Measurements from ENCODE around the gene ZNF526.
A peak's percentile ranks its signal among the peaks of the same experiment; 100 is the strongest.

The ZNF526 gene

DNA sequence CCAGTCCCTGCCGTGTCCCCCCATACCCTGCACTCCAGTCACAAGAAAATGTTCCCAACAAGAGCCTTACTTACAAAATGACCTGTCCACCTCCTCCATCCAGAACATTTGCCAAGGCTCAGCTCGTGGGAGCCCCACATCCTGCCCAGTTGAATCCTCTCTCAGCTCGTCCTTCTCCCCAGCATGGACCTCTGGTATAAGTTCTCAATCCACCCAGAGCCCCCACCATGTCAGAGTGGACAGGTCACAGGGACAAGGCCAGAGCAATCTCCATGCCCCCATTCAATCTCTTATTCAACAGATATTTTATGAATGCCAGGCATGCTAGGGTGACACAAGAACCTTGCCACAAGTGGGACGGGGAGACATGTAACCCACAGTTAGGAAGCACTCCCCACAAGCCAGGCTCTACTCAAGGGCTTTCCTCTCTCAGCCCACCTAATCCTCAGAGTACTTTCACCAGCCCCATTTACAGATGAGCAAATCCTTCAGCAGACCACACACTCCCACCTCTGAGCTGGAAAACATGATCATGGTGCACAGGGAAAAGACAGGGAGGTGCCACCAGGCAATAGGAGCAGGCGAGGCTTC lies 17.7 kb upstream of the ZNF526 start:
- TF ChIP-seq, protein P1, sequence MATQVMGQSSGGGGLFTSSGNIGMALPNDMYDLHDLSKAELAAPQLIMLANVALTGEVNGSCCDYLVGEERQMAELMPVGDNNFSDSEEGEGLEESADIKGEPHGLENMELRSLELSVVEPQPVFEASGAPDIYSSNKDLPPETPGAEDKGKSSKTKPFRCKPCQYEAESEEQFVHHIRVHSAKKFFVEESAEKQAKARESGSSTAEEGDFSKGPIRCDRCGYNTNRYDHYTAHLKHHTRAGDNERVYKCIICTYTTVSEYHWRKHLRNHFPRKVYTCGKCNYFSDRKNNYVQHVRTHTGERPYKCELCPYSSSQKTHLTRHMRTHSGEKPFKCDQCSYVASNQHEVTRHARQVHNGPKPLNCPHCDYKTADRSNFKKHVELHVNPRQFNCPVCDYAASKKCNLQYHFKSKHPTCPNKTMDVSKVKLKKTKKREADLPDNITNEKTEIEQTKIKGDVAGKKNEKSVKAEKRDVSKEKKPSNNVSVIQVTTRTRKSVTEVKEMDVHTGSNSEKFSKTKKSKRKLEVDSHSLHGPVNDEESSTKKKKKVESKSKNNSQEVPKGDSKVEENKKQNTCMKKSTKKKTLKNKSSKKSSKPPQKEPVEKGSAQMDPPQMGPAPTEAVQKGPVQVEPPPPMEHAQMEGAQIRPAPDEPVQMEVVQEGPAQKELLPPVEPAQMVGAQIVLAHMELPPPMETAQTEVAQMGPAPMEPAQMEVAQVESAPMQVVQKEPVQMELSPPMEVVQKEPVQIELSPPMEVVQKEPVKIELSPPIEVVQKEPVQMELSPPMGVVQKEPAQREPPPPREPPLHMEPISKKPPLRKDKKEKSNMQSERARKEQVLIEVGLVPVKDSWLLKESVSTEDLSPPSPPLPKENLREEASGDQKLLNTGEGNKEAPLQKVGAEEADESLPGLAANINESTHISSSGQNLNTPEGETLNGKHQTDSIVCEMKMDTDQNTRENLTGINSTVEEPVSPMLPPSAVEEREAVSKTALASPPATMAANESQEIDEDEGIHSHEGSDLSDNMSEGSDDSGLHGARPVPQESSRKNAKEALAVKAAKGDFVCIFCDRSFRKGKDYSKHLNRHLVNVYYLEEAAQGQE (IDR thresholded peaks at IDR 0.05; ENCODE audit: insufficient read depth in 1 of 2, low read depth in 2 of 2, low read length in 2 of 2): no peak
- TF ChIP-seq POLR2AphosphoS5 (IDR thresholded peaks at IDR 0.05; ENCODE audit: low read depth, low read length) (no peak), SIN3A (IDR thresholded peaks at IDR 0.05; ENCODE audit: borderline replicate concordance, insufficient read depth, low read length) (no peak), TAF1 (IDR thresholded peaks at IDR 0.05; ENCODE audit: borderline replicate concordance, insufficient read depth, low read length) (no peak), FOXP2 (optimal IDR thresholded peaks at IDR 0.05; ENCODE audit: borderline replicate concordance, extremely low read depth, extremely low read length, insufficient read depth) (no peak)

DNA sequence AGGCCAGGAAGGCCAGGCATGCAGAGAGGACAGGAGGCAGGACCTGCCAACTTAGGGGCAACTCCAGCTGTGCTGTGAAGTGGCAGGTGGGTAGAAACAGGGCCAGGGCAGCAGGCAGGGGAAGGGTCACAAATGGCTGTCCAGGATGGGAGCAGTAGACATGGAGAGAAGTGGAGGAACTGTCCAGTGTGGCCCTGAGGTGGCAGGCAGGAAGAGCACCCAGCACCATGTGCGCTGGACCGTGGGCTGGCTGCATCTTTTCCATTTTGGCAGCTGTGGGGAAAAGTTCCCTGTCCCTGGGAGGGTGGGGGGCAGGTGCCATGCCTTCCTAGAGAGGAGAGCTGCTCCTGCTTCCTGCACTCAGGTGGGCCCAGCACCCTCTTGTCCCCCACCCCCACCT lies 16.4 kb upstream of the ZNF526 start:
- TF ChIP-seq POLR2AphosphoS5 (IDR thresholded peaks at IDR 0.05; ENCODE audit: low read depth, low read length): no peak
- TF ChIP-seq SIN3A (IDR thresholded peaks at IDR 0.05; ENCODE audit: borderline replicate concordance, insufficient read depth, low read length): no peak
- no peak for TF ChIP-seq TAF1 (IDR thresholded peaks at IDR 0.05; ENCODE audit: borderline replicate concordance, insufficient read depth, low read length)
- TF ChIP-seq, protein P1 (IDR thresholded peaks at IDR 0.05; ENCODE audit: insufficient read depth in 1 of 2, low read depth in 2 of 2, low read length in 2 of 2): peak; percentile 78 to 88

DNA sequence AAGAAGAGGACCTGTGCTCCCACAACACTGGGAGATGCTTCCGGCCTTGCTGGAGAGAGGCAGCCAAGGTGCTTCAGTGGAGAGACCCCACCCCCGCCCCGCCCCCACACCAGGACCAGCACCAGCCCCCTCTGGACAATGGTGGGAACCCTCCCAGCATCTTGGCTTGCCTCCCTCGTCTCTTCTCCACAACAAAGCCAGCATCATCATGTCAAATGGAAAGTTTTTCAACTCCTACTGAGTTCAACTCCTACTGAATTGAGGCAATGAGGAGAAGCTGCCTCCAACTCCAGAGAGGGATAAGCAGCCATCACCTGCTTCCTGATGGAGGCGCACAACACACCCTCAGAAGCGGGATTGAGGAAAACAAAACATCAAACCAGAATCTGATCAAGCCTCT lies 15.4 kb upstream of the ZNF526 start:
- TF ChIP-seq TAF1 (IDR thresholded peaks at IDR 0.05; ENCODE audit: borderline replicate concordance, insufficient read depth, low read length) (no peak), POLR2AphosphoS5 (IDR thresholded peaks at IDR 0.05; ENCODE audit: low read depth, low read length) (no peak), FOXP2 (optimal IDR thresholded peaks at IDR 0.05; ENCODE audit: borderline replicate concordance, extremely low read depth, extremely low read length, insufficient read depth) (no peak), SIN3A (IDR thresholded peaks at IDR 0.05; ENCODE audit: borderline replicate concordance, insufficient read depth, low read length) (no peak)
- TF ChIP-seq, protein P1 (IDR thresholded peaks at IDR 0.05; ENCODE audit: insufficient read depth in 1 of 2, low read depth in 2 of 2, low read length in 2 of 2): no peak

DNA sequence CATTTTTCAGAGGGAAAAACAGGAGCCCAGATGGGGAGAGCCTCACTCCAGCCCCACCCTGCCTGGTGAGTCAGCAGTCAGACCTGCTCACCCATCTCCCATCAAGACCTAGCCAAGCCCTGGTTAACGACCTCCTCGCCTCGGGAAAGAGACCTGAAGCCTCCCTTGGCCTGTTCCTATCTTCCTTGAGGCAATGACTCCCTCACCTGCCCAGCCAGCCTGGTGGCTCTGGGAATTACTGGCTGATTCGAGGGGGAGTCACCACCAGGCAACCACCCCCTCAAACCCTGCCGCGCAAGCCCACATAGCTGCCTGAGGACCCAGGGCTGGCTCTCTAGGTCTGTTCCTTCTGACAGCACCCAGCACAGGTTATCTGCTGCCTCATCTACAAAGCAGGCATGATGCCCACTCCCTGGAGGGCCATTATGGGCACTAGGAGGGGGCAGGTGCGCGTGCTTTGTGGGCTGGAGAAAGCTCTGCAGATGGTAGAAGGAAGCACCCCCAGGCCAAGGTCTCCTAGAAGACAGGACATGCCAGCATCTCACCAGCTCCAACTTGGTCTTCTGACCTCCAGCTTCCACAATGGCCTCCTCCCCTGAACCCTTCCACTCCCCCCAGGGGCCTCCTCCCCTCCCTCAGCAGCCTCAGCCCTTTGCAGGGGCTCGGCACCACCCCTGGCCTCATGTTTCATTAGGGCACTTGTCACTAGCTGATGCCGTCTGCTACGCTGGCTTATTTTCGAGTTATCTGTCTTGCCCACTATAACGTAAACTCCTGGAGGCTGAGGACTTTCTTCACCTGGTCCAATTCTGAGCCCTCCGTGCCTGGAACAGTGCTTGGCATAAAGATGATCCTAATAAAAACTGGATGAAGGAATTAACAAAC lies 13.0 kb upstream of the ZNF526 start:
- TF ChIP-seq TAF1 (IDR thresholded peaks at IDR 0.05; ENCODE audit: borderline replicate concordance, insufficient read depth, low read length): no peak
- TF ChIP-seq SIN3A (IDR thresholded peaks at IDR 0.05; ENCODE audit: borderline replicate concordance, insufficient read depth, low read length): no peak
- TF ChIP-seq POLR2AphosphoS5 (IDR thresholded peaks at IDR 0.05; ENCODE audit: low read depth, low read length): no peak
- TF ChIP-seq FOXP2 (optimal IDR thresholded peaks at IDR 0.05; ENCODE audit: borderline replicate concordance, extremely low read depth, extremely low read length, insufficient read depth): no peak
- TF ChIP-seq, protein P1 (IDR thresholded peaks at IDR 0.05; ENCODE audit: insufficient read depth in 1 of 2, low read depth in 2 of 2, low read length in 2 of 2): no peak

Measured in PFSK-1 (cell line).